Esophagus muscularis mucosa (tissue), 4 donors: ENCODE measurements around the gene CA12. TPM values are rescaled to one million over a fixed set of nuclear protein-coding genes. Genes with fewer than 3 reads are reported as not detected.

Experiments used
- DNase-seq: peaks from one replicate; pipeline ENCODE4 v3.0.0-alpha.2; 2017; ENCODE audit errors: extremely low spot score
- H3K27ac ChIP-seq, 4 donors: fragments of 200-600 bp; sonication (generic); replicated peaks in 1 of 4; 1 replicate in 3 of 4; 2 replicates in 1 of 4; pipeline ENCODE4 v1.5.1; 2016 to 2019; ENCODE audit warnings: mild to moderate bottlenecking in 1 of 4
- H3K27me3 ChIP-seq, 4 donors: fragments of 200-600 bp; sonication (generic); one replicate each; pipeline versions ENCODE4 v1.5.1 to v1.6.0; 2016 to 2019
- H3K36me3 ChIP-seq, 4 donors: fragments of 200-600 bp; sonication (generic); one replicate each; pipeline ENCODE4 v1.5.1; 2016 to 2019
- H3K4me1 ChIP-seq, 4 donors: fragments of 200-600 bp; sonication (generic); one replicate each; pipeline ENCODE4 v1.5.1; 2016 to 2019
- H3K4me3 ChIP-seq, 4 donors: fragments of 200-600 bp; sonication (generic); 1 replicate in 2 of 4; 2 replicates in 2 of 4; pipeline ENCODE4 v1.5.1; 2016 to 2019; ENCODE audit warnings: mild to moderate bottlenecking in 4 of 4, moderate library complexity in 1 of 4
- H3K9me3 ChIP-seq, 4 donors: fragments of 200-600 bp; sonication (generic); 1 replicate in 3 of 4; 2 replicates in 1 of 4; pipeline ENCODE4 v1.5.1; 2016 to 2019
- EP300 ChIP-seq: sonication (generic); formaldehyde crosslinking; IDR thresholded peaks from one replicate; pipeline ENCODE4 v1.6.1; 2017; ENCODE audit warnings: antibody characterized with exemption
- POLR2A ChIP-seq: fragments of 450-650 bp; IDR thresholded peaks from one replicate; pipeline ENCODE4 v1.6.1; 2017; ENCODE audit warnings: antibody characterized with exemption, moderate library complexity, mild to moderate bottlenecking, low read depth
- POLR2AphosphoS5 ChIP-seq, 2 donors: sonication (generic); formaldehyde crosslinking; IDR thresholded peaks; one replicate each; pipeline ENCODE4 v1.6.1; 2017; ENCODE audit warnings: antibody characterized with exemption in 2 of 2
- WGBS: methylation state at CpG from one replicate; pipeline ENCODE4 v1.1.5; 2018; 5-methylcytosine and 5-hydroxymethylcytosine counted together
- intact Hi-C: fragments of 100-400 bp; cut with DNase I; formaldehyde crosslinking; loops from one replicate; pipeline ENCODE4 v1.15.1; 2023
- total RNA-seq, 4 donors: library from RNA; depleted of rRNA; stranded (reverse); fragments of >200 nt; gene quantifications; one replicate each; pipeline versions ENCODE4 v1.1.0 to v1.2.1, GENCODE V29; 2016
- TF ChIP-seq, protein P1 (sequence below), 3 experiments: fragments of 200-600 bp in 2 of 3; fragments of 450-650 bp in 1 of 3; sonication (generic) in 2 of 3; IDR thresholded peaks; one replicate each; pipeline ENCODE4 v1.5.1; 2017 to 2019; ENCODE audit warnings: antibody characterized with exemption in 3 of 3, mild to moderate bottlenecking in 2 of 3, moderate library complexity in 1 of 3

The CA12 gene
- total RNA-seq, 4 donors from 2014 or later: 2.3 to 14.5 (median 6.0) TPM

DNA sequence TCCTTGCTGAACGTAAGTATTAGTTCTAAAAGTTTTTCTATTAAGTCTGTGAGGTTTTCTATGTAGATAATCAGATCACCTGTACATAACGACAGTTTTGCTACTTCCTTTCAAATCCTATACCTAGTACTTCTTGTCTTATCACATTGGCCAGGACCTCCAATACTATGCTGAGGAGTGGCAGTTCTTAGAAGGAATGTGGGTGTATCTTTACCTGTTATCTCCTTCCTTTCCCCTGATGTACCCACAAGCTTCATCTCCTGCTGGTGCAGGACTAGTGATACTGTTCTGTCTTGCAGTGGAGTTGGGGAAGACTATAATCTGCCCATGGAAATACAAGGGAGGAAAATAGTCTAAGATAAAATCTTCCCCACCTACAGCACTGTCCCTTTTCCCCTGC lies 16.8 kb upstream of the CA12 start:
- Histone ChIP-seq H3K27ac (no peak overlapping the region), H3K36me3 (no peaks in the 10 kb centered on the region), H3K4me3 (no peak overlapping the region), H3K27me3 (no peaks in the 10 kb centered on the region), H3K9me3 (no peaks in the 10 kb centered on the region), H3K4me1 (peaks cover 0 to 8% (median 5%) of the 10 kb centered on the region in 4 donors)
- WGBS: 91% methylated on average over 2 of the region's 2 CpGs
- intact Hi-C loops: no loop called here
- DNase-seq: no peak
- TF ChIP-seq POLR2A (no peak), POLR2AphosphoS5 (IDR thresholded peaks at IDR 0.05) (no peak), EP300 (no peak)
- TF ChIP-seq, protein P1, sequence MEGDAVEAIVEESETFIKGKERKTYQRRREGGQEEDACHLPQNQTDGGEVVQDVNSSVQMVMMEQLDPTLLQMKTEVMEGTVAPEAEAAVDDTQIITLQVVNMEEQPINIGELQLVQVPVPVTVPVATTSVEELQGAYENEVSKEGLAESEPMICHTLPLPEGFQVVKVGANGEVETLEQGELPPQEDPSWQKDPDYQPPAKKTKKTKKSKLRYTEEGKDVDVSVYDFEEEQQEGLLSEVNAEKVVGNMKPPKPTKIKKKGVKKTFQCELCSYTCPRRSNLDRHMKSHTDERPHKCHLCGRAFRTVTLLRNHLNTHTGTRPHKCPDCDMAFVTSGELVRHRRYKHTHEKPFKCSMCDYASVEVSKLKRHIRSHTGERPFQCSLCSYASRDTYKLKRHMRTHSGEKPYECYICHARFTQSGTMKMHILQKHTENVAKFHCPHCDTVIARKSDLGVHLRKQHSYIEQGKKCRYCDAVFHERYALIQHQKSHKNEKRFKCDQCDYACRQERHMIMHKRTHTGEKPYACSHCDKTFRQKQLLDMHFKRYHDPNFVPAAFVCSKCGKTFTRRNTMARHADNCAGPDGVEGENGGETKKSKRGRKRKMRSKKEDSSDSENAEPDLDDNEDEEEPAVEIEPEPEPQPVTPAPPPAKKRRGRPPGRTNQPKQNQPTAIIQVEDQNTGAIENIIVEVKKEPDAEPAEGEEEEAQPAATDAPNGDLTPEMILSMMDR (IDR thresholded peaks at IDR 0.05): no peak

DNA sequence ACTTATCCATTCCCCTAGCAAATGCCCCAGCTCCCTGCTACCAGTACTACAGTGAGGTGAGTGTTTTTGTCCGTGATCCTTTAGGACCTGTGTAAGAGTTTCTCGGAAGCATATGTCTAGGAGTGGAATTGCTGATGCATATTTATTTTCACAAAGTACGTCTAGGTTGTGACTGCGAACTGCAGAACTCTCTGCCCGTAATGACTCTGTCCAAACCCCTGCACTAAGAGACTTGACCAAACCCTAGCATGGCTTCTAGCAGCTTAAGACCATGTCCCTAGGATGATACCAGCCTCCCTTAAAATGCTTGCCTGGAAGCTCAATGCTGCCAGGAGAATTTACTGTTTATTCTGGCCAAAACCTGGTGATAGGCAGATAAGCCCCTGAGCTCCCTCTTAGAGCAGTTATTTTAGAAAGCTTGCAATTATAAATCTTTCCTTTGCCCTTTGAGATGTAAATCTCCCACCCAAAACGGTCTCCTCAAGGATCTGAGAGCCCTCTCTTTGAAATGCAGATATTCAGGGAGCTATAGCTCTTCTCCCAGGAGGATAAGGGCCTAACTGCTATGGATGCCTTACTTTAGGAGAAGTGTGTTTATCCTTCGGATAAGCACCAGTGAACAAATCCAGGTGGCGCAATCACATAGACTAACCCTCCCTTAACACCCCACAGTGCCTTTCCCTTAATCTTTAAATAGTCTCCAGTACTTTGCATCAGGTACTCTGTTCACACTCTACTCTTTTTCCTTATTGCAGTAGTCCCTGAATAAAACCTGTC lies 14.7 kb upstream of the CA12 start:
- intact Hi-C loops: no loop called here
- no peak for DNase-seq
- Histone ChIP-seq H3K36me3 (no peaks in the 10 kb centered on the region), H3K9me3 (no peaks in the 10 kb centered on the region), H3K27ac (no peak overlapping the region), H3K4me3 (no peak overlapping the region), H3K4me1 (peaks cover 0 to 2% (median under 1%) of the 10 kb centered on the region in 4 donors), H3K27me3 (no peaks in the 10 kb centered on the region)
- TF ChIP-seq EP300: no peak
- no peak for TF ChIP-seq POLR2A
- no peak for TF ChIP-seq POLR2AphosphoS5 (IDR thresholded peaks at IDR 0.05)
- TF ChIP-seq, protein P1 (IDR thresholded peaks at IDR 0.05): no peak
- WGBS: 85% methylated on average over 8 of the region's 8 CpGs

DNA sequence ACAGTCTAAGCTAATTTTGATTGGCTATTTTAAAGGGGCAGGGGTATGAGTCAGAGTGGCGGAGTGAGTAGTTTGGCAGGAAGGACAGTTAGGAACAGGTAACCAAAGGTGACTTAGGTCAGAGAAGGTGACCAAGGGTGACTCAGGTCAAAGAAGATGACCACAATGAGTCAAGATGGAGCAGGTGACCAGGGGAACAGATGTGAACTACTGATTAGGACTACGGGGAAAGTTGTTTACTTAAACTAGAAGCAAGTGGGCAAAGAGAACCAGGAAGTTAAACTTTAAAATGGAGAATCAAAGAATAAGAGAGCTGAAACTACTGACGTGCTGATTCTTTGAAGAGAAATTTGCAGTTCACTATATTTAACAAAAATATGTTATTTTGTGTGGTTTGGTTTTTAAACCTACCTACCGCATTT lies 14.1 kb upstream of the CA12 start:
- Histone ChIP-seq H3K27ac (no peak overlapping the region), H3K27me3 (no peaks in the 10 kb centered on the region), H3K4me3 (no peak overlapping the region), H3K4me1 (peaks cover 0 to 8% (median 6%) of the 10 kb centered on the region in 4 donors), H3K36me3 (no peaks in the 10 kb centered on the region), H3K9me3 (no peaks in the 10 kb centered on the region)
- WGBS: 80% methylated on average over 4 of the region's 4 CpGs
- TF ChIP-seq, protein P1 (IDR thresholded peaks at IDR 0.05): no peak
- TF ChIP-seq POLR2AphosphoS5 (IDR thresholded peaks at IDR 0.05) (no peak), EP300 (no peak), POLR2A (no peak)
- intact Hi-C loops: no loop called here
- DNase-seq: no peak

- intact Hi-C loops: no loop called here
- 76% methylated on average over 7 of the region's 7 CpGs for WGBS
- Histone ChIP-seq H3K9me3 (no peaks in the 10 kb centered on the region), H3K4me3 (no peak overlapping the region), H3K27me3 (no peaks in the 10 kb centered on the region), H3K27ac (no peak overlapping the region), H3K4me1 (peaks cover 5 to 28% (median 13%) of the 10 kb centered on the region in 4 donors), H3K36me3 (no peaks in the 10 kb centered on the region)
- no peak for DNase-seq
- TF ChIP-seq, protein P1 (IDR thresholded peaks at IDR 0.05): no peak
- TF ChIP-seq POLR2AphosphoS5 (IDR thresholded peaks at IDR 0.05) (no peak), EP300 (no peak), POLR2A (no peak)
Observed at GRCh38 chr15:63392361-63393009, 10.8 kb upstream of the CA12 start.
